Cardiac muscle cell (in vitro differentiated cells and primary cell): ENCODE data around the gene INTS1. TPM values are rescaled to one million over a fixed set of nuclear protein-coding genes. Genes with fewer than 3 reads are reported as not detected.

Experiments used
- DNase-seq, 2 donors: peaks; one replicate each; pipeline versions ENCODE4 v3.0.0 to v3.0.0-alpha.2; 2010 to 2017; ENCODE audit warnings: low read depth in 1 of 2, low spot score in 1 of 2
- H3K27ac ChIP-seq: fragments of 200-600 bp; sonication (generic); 2 replicates; pipeline ENCODE4 v1.5.1; 2016
- H3K27me3 ChIP-seq: fragments of 200-600 bp; sonication (generic); 2 replicates; pipeline ENCODE4 v1.6.0; 2016; ENCODE audit warnings: control low read depth
- H3K36me3 ChIP-seq: fragments of 200-600 bp; sonication (generic); 2 replicates; pipeline ENCODE4 v1.5.1; 2016; ENCODE audit warnings: control low read depth
- H3K4me1 ChIP-seq: fragments of 200-600 bp; sonication (generic); 2 replicates; pipeline ENCODE4 v1.8.1; 2017; ENCODE audit warnings: low read depth, mild to moderate bottlenecking, mixed run types
- H3K4me3 ChIP-seq: fragments of 200-600 bp; sonication (generic); 2 replicates; pipeline ENCODE4 v1.5.1; 2016; ENCODE audit warnings: mild to moderate bottlenecking
- H3K9me3 ChIP-seq: fragments of 200-600 bp; sonication (generic); 2 replicates; pipeline ENCODE4 v1.5.1; 2017; ENCODE audit warnings: low read depth, mild to moderate bottlenecking, control low read depth
- CTCF ChIP-seq: IDR thresholded peaks from 2 replicates; pipeline ENCODE4 v1.5.1; 2012; ENCODE audit warnings: low read depth, mild to moderate bottlenecking, low read length
- polyA plus RNA-seq: library from polyadenylated mRNA; unstranded; fragments of >200 nt; fragmentation: Nextera tagmentation; extraction: Ambion mirVana; gene quantifications from 2 replicates; pipeline ENCODE4 v1.2.1, GENCODE V29; 2016
- total RNA-seq: library from RNA; depleted of rRNA; stranded (reverse); fragments of >200 nt; gene quantifications from 2 replicates; pipeline ENCODE4 v1.2.3, GENCODE V29; 2016

The INTS1 gene
- total and polyA plus RNA-seq, 2 experiments from 2014 or later = 54.5 to 132 TPM

- Histone ChIP-seq H3K27me3 (no peaks in the 10 kb centered on the region), H3K27ac (no peak overlapping the region), H3K9me3 (no peaks in the 10 kb centered on the region), H3K4me3 (no peak overlapping the region), H3K36me3 (peaks cover 36% of the 10 kb centered on the region), H3K4me1 (no peaks in the 10 kb centered on the region)
- no peak for TF ChIP-seq CTCF
- no peak for DNase-seq
Observed at GRCh38 chr7:1493129-1493528, 11.1 kb downstream of the INTS1 start.

DNA sequence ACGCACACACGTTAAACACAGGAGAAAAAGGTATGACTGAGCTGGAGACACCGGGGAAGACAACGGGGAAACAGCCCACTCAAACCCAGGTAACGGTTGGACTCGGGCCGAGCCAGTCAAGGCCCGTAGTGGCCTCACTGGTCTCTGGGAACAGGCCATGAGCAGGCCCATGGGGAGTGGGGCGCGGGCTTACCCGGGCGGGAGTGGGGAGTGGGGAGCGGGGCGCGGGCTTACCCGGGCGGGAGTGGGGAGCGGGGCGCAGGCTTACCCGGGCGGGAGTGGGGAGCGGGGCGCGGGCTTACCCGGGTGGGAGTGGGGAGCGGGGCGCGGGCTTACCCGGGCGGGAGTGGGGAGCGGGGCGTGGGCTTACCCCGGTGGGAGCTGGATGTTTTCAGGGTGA, 11.5 kb downstream of the INTS1 start:
- H3K36me3 ChIP-seq = peaks cover 36% of the 10 kb centered on the region
- TF ChIP-seq CTCF = no peak
- H3K9me3 ChIP-seq = no peaks in the 10 kb centered on the region
- no peak overlapping the region for H3K27ac ChIP-seq
- no peak overlapping the region for H3K4me3 ChIP-seq
- H3K4me1 ChIP-seq = no peaks in the 10 kb centered on the region
- DNase-seq = no peak
- H3K27me3 ChIP-seq = no peaks in the 10 kb centered on the region

DNA sequence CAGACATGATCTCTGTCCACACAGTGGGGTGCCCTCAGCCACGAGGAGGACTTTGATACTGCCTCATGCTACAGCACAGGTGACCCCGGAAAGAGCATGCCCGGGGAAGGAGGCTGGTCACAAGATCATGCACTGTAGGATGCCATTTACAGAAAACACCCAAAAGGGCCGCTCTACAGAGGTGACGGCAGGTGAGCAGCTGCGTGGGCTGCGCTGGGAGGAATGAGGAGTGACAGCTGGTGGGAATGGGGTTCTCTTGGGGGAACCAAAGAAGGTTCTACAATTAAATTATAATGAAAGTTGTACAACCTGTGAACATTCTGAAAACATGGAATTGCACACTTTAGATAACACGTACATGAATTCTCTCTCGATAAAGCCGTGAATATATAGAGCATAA, 12.0 kb downstream of the INTS1 start:
- no peak for DNase-seq
- Histone ChIP-seq H3K27me3 (no peaks in the 10 kb centered on the region), H3K4me1 (no peaks in the 10 kb centered on the region), H3K4me3 (no peak overlapping the region), H3K27ac (no peak overlapping the region), H3K9me3 (no peaks in the 10 kb centered on the region), H3K36me3 (peaks cover 40% of the 10 kb centered on the region)
- no peak for TF ChIP-seq CTCF

DNA sequence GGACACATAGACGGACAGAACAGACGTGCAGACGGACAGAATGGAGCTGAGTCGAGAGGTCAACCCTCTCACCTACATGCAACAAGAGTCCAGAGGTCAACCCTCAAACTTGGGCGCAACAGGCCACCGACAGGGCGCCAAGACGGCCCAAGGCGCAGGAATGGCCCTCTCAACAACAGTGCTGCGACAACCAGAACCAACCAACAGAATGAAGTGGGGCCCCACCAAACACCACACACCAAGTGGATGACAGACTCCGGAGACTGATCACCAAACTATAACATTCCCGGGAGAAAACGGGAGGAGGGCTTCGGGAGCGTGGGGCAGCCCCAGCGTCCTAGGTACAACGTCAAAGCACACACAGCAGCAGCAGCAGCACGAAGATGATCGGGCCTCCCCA, 13.4 kb downstream of the INTS1 start:
- no peak for TF ChIP-seq CTCF

GRCh38 chr7:1489336-1489735, 14.9 kb downstream of the INTS1 start:
- no peaks in the 10 kb centered on the region for H3K27me3 ChIP-seq
- peaks cover 46% of the 10 kb centered on the region for H3K36me3 ChIP-seq
- H3K4me1 ChIP-seq = no peaks in the 10 kb centered on the region
- no peaks in the 10 kb centered on the region for H3K9me3 ChIP-seq
- no peak overlapping the region for H3K4me3 ChIP-seq
- TF ChIP-seq CTCF = no peak
- no peak overlapping the region for H3K27ac ChIP-seq
- DNase-seq = no peak

More for the DNA sequence above, 13.4 kb downstream of the INTS1 start:
- H3K4me3 ChIP-seq = no peak overlapping the region
- H3K27me3 ChIP-seq = no peaks in the 10 kb centered on the region
- no peaks in the 10 kb centered on the region for H3K4me1 ChIP-seq
- no peak overlapping the region for H3K27ac ChIP-seq
- H3K36me3 ChIP-seq = peaks cover 44% of the 10 kb centered on the region
- H3K9me3 ChIP-seq = no peaks in the 10 kb centered on the region
- no peak for DNase-seq

DNA sequence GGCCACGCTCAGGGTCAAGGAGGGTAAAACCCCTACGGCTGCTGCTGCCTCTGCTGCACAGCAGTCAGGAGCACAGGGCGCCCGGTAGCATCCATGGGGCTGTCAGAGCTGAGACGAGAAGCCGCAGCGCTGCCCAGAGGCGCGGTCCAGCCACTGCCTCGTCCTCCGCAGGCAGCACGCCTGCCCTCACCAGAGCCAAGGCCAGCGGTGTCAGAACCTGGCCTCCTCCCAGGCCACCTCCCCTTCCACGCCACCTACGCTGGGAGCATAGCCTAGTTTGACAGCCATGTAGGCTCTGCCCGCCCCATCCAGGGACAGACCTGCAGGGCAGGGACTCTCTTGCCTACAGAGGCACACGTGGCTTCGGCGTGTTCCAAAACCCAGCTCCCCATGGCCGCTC, 16.2 kb downstream of the INTS1 start:
- H3K4me3 ChIP-seq = no peak overlapping the region
- no peak for DNase-seq
- no peaks in the 10 kb centered on the region for H3K9me3 ChIP-seq
- no peak overlapping the region for H3K27ac ChIP-seq
- no peak for TF ChIP-seq CTCF
- H3K27me3 ChIP-seq = no peaks in the 10 kb centered on the region
- peaks cover 50% of the 10 kb centered on the region for H3K36me3 ChIP-seq
- H3K4me1 ChIP-seq = no peaks in the 10 kb centered on the region
